Measurements from ENCODE around the gene RGS7BP.

The RGS7BP gene

DNA sequence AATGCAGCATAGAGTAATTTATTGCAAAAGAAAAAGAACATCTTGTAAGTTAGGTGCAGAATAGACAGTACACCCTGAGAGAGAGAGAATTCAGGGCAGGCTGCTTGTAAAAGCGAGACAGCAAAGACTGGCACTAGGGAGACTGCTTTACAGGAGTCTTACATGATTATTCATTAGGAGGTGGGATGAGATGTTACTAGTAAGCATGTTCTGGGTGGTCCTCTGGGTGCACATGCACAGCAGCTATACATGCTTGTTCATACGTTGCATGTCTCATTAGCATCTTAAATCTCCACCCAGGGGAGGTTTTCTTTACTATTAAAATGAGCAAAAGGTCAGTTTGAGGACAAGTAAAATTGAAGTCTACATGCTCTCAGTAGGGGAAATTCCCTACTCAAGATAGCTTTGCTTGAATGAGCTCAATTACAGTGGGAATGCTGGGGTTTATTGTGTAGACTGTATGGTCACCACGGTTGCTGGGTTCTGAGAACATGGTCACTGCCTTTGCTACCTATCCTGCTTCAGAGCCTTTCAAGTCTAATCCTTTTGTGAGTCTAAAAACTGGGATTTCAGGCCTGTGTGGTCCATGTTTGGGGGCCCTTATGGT is 60.6 kb downstream of the RGS7BP start:
- Histone ChIP-seq H3K27ac (ENCODE audit: low read length) (no peak overlapping the region), H3K4me1 (ENCODE audit: control insufficient read depth, low read depth, low read length) (no peaks in the 10 kb centered on the region), H3K4me3 (ENCODE audit: low read length) (no peak overlapping the region), H3K36me3 (ENCODE audit: control insufficient read depth, low read depth, low read length) (no peaks in the 10 kb centered on the region), H3K9me3 (ENCODE audit: control insufficient read depth, low read depth, low read length) (no peaks in the 10 kb centered on the region), H3K9ac (ENCODE audit: low read length) (no peak overlapping the region), H3K27me3 (ENCODE audit: control insufficient read depth, insufficient read depth, low read length) (no peaks in the 10 kb centered on the region)

DNA sequence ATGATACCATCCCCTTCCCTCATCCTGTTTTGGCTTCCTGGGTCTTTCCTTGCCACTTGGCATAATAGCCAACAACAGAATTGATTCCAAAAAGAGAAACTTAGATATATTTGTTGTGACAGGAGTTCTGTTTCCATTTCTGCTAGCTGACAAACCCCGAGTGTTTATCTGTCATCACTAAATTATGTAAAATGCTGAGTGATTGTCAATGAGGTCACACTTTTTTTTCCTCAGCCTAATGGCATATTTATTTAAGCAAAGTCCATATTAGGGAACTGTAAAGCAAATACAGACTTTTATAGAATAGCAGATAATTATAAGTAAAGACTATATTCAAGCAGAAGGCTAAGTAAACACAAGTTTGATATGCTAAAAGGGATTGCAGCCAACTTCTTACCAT is 64.0 kb downstream of the RGS7BP start:
- Histone ChIP-seq H3K27me3 (ENCODE audit: control insufficient read depth, insufficient read depth, low read length) (no peaks in the 10 kb centered on the region), H3K4me1 (ENCODE audit: control insufficient read depth, low read depth, low read length) (no peaks in the 10 kb centered on the region), H3K27ac (ENCODE audit: low read length) (no peak overlapping the region), H3K36me3 (ENCODE audit: control insufficient read depth, low read depth, low read length) (no peaks in the 10 kb centered on the region), H3K9ac (ENCODE audit: low read length) (no peak overlapping the region), H3K4me3 (ENCODE audit: low read length) (no peak overlapping the region), H3K9me3 (ENCODE audit: control insufficient read depth, low read depth, low read length) (no peaks in the 10 kb centered on the region)

DNA sequence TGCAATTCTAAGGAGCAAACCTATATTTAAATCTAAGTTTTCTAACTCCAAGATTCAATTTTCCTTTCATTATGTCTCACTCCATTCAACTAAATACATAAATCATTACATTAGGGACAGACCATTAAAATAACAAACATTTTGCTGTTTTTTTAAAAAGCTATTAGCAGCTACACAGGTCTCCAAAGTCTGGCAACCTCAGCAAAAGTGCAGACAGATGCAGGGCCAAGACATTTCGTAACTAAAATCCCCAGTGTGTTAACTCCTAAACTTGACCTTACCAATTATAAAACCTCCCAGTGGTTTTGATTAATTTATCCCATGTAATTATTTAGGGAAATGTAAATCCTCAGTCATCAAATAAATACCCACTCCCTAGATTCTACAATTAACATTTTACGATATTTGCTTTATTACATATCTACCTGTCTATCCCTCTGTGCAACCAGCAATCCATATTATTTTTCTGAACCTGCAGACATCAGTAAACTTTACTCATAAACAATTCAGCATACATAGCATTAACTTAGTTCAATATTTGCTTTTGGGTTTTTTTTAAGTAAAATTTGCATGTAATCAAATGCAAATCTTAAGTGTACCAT is 64.7 kb downstream of the RGS7BP start:
- H3K27me3 ChIP-seq (ENCODE audit: control insufficient read depth, insufficient read depth, low read length): no peaks in the 10 kb centered on the region

DNA sequence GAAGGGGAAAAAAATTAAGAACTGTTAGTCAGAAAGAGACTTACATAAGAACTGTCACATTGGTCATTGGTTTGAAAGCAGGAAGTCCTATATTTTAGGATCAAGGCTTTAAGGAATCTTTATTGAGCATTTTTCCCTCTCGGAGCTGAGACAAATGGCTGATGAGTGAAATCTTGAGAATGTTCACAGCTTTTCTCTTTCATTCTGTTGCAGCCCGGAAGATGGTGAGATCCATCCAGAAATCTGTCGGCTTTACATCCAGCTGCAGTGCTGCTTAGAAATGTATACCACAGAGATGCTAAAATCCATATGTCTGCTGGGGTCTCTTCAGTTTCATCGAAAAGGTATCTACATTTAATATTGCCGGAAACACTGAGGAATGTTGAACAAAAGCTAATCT is 69.7 kb downstream of the RGS7BP start:
- no peaks in the 10 kb centered on the region for H3K27me3 ChIP-seq (ENCODE audit: control insufficient read depth, insufficient read depth, low read length)
- H3K4me1 ChIP-seq (ENCODE audit: control insufficient read depth, low read depth, low read length): no peaks in the 10 kb centered on the region
- no peaks in the 10 kb centered on the region for H3K9me3 ChIP-seq (ENCODE audit: control insufficient read depth, low read depth, low read length)
- H3K4me3 ChIP-seq (ENCODE audit: low read length): no peak overlapping the region
- no peaks in the 10 kb centered on the region for H3K36me3 ChIP-seq (ENCODE audit: control insufficient read depth, low read depth, low read length)
- H3K9ac ChIP-seq (ENCODE audit: low read length): no peak overlapping the region
- no peak overlapping the region for H3K27ac ChIP-seq (ENCODE audit: low read length)

More for the DNA sequence above, 64.7 kb downstream of the RGS7BP start:
- Histone ChIP-seq H3K4me1 (ENCODE audit: control insufficient read depth, low read depth, low read length) (no peaks in the 10 kb centered on the region), H3K27ac (ENCODE audit: low read length) (no peak overlapping the region), H3K36me3 (ENCODE audit: control insufficient read depth, low read depth, low read length) (no peaks in the 10 kb centered on the region), H3K4me3 (ENCODE audit: low read length) (no peak overlapping the region), H3K9me3 (ENCODE audit: control insufficient read depth, low read depth, low read length) (no peaks in the 10 kb centered on the region), H3K9ac (ENCODE audit: low read length) (no peak overlapping the region)

DNA sequence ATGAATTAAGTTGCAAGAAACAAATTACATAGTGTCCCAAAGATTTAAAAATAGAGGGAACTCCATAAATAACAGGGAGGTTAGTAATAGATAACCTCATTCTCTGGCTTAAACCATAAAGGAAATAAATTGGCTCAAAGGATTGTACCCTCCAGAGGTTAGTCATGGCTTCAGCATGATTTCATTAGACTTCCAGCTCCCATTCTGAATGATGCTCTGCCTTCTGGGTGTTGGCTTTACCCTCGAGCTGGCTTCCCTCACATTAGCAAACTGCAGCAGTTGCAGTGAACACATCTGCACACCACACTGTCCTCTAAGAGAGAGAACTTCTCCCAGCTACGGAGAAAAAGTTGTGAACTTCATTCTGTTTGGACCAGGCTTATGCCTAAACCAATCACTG is 70.4 kb downstream of the RGS7BP start:
- Histone ChIP-seq H3K4me1 (ENCODE audit: control insufficient read depth, low read depth, low read length) (no peaks in the 10 kb centered on the region), H3K36me3 (ENCODE audit: control insufficient read depth, low read depth, low read length) (no peaks in the 10 kb centered on the region), H3K4me3 (ENCODE audit: low read length) (no peak overlapping the region), H3K27ac (ENCODE audit: low read length) (no peak overlapping the region), H3K27me3 (ENCODE audit: control insufficient read depth, insufficient read depth, low read length) (no peaks in the 10 kb centered on the region), H3K9ac (ENCODE audit: low read length) (no peak overlapping the region), H3K9me3 (ENCODE audit: control insufficient read depth, low read depth, low read length) (no peaks in the 10 kb centered on the region)

DNA sequence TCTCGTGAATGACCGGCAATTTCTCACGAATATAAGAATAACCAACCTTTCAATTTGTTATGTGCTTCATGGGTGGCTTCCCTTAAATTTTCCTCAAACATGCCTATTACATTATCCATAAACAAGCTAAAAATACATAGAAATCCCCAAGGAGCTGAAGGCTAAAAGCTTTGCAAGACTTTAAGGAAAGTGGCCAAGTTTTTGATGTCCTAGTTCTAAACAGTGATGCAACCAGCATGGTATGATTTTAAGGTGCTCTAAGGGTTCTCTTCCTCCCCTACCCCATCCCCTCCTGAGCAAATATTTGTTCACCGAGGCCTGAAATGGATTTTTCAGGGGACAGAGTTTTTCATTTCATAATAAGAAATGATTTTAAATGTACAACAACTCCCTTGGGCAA is 79.8 kb downstream of the RGS7BP start:
- Histone ChIP-seq H3K9ac (ENCODE audit: low read length) (no peak overlapping the region), H3K27me3 (ENCODE audit: control insufficient read depth, insufficient read depth, low read length) (no peaks in the 10 kb centered on the region), H3K27ac (ENCODE audit: low read length) (no peak overlapping the region), H3K4me1 (ENCODE audit: control insufficient read depth, low read depth, low read length) (no peaks in the 10 kb centered on the region), H3K4me3 (ENCODE audit: low read length) (no peak overlapping the region), H3K9me3 (ENCODE audit: control insufficient read depth, low read depth, low read length) (no peaks in the 10 kb centered on the region), H3K36me3 (ENCODE audit: control insufficient read depth, low read depth, low read length) (no peaks in the 10 kb centered on the region)

DNA sequence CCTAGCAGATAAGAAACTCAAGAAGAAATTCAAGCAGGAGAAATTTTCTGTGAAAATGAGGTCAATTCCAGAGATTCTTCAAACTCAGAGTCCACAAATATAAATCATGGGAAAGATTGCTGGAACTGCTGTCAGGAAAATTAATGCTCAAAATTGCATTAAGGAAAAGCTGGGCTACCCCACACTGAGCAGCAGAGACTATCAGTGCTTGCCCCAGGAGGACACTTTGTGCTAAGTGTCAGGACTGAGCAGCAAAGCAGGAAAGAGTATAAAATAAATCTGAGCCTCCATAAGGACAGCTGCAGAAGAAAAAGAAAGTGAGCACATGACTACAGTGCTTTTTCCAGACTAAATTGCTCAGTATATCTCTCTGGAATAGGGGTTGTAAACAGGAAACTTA is 81.6 kb downstream of the RGS7BP start:
- Histone ChIP-seq H3K9ac (ENCODE audit: low read length) (no peak overlapping the region), H3K27ac (ENCODE audit: low read length) (no peak overlapping the region), H3K4me1 (ENCODE audit: control insufficient read depth, low read depth, low read length) (no peaks in the 10 kb centered on the region), H3K27me3 (ENCODE audit: control insufficient read depth, insufficient read depth, low read length) (no peaks in the 10 kb centered on the region), H3K36me3 (ENCODE audit: control insufficient read depth, low read depth, low read length) (no peaks in the 10 kb centered on the region), H3K9me3 (ENCODE audit: control insufficient read depth, low read depth, low read length) (no peaks in the 10 kb centered on the region), H3K4me3 (ENCODE audit: low read length) (no peak overlapping the region)

DNA sequence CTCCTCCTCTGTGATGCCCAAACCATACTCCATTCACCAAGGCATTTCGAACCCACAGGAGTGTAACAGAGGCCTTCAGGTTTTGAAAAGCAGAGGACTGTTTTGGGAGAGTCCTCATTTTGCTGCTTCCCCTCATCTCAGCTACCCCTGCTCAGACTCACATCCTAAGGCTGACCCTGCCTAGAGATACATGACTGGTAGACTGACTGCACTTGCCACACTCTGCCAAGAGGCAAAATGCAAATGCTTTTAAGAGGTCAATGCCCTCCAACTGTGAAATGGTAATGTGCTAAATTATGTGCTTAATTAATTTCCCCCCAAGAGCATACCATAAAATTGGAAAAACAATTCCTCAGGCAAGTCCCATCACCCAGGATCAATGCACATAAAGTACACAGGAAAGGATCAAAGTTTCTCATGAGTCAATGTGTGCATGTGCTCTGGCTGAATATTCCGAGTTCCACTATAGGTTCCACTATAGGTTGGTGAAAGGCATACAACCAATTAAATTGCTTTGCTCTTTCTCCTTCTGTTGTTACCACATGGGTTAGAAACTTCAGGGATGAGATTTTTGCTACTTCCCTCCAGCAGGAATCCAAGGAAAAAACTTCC is 87.0 kb downstream of the RGS7BP start:
- Histone ChIP-seq H3K27ac (ENCODE audit: low read length) (no peak overlapping the region), H3K9me3 (ENCODE audit: control insufficient read depth, low read depth, low read length) (no peaks in the 10 kb centered on the region), H3K4me3 (ENCODE audit: low read length) (no peak overlapping the region), H3K9ac (ENCODE audit: low read length) (no peak overlapping the region), H3K36me3 (ENCODE audit: control insufficient read depth, low read depth, low read length) (no peaks in the 10 kb centered on the region), H3K4me1 (ENCODE audit: control insufficient read depth, low read depth, low read length) (peaks cover 12% of the 10 kb centered on the region), H3K27me3 (ENCODE audit: control insufficient read depth, insufficient read depth, low read length) (no peaks in the 10 kb centered on the region)

DNA sequence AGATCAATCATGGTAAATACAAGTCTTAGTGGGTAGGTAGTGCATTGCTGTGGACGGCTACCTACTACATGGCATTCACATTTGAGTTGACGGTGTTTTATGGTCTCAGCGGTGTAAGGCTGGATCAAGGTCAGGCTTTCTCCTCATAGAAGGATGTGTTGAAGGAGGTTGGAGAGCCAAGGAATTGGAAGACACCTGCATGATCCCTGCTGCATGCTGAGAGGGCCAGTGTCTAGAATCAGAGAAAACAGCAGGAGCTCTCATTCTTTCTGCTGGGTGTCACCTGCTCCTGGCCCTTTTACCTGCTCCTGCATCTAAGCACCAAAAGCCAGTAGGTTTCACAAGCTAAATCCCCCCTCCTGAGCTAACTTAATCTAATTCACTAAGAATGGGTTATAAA is 88.2 kb downstream of the RGS7BP start:
- H3K27ac ChIP-seq (ENCODE audit: low read length): no peak overlapping the region
- H3K9ac ChIP-seq (ENCODE audit: low read length): no peak overlapping the region
- no peaks in the 10 kb centered on the region for H3K9me3 ChIP-seq (ENCODE audit: control insufficient read depth, low read depth, low read length)
- H3K4me1 ChIP-seq (ENCODE audit: control insufficient read depth, low read depth, low read length): peaks cover 12% of the 10 kb centered on the region
- no peak overlapping the region for H3K4me3 ChIP-seq (ENCODE audit: low read length)
- H3K36me3 ChIP-seq (ENCODE audit: control insufficient read depth, low read depth, low read length): no peaks in the 10 kb centered on the region
- H3K27me3 ChIP-seq (ENCODE audit: control insufficient read depth, insufficient read depth, low read length): no peaks in the 10 kb centered on the region

DNA sequence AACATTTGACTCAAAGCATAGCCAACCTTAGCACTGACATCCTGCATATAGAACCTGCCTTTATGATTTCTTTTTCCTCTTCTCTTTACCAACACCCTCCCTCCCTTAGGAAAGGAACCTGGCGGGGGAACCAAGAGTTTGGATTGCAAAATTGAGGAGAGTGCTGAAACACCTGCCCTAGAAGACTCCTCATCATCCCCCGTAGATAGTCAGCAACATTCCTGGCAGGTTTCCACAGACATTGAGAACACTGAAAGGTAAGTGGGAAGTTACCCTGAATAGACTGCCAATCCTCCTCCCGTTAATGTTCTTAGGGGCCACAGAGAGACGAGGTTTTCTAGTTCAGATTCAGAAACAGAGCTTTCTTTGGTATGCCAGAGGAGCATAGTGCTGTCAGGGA is 88.8 kb downstream of the RGS7BP start:
- Histone ChIP-seq H3K4me3 (ENCODE audit: low read length) (no peak overlapping the region), H3K9me3 (ENCODE audit: control insufficient read depth, low read depth, low read length) (no peaks in the 10 kb centered on the region), H3K36me3 (ENCODE audit: control insufficient read depth, low read depth, low read length) (no peaks in the 10 kb centered on the region), H3K27ac (ENCODE audit: low read length) (no peak overlapping the region), H3K27me3 (ENCODE audit: control insufficient read depth, insufficient read depth, low read length) (no peaks in the 10 kb centered on the region), H3K9ac (ENCODE audit: low read length) (no peak overlapping the region), H3K4me1 (ENCODE audit: control insufficient read depth, low read depth, low read length) (peaks cover 12% of the 10 kb centered on the region)

DNA sequence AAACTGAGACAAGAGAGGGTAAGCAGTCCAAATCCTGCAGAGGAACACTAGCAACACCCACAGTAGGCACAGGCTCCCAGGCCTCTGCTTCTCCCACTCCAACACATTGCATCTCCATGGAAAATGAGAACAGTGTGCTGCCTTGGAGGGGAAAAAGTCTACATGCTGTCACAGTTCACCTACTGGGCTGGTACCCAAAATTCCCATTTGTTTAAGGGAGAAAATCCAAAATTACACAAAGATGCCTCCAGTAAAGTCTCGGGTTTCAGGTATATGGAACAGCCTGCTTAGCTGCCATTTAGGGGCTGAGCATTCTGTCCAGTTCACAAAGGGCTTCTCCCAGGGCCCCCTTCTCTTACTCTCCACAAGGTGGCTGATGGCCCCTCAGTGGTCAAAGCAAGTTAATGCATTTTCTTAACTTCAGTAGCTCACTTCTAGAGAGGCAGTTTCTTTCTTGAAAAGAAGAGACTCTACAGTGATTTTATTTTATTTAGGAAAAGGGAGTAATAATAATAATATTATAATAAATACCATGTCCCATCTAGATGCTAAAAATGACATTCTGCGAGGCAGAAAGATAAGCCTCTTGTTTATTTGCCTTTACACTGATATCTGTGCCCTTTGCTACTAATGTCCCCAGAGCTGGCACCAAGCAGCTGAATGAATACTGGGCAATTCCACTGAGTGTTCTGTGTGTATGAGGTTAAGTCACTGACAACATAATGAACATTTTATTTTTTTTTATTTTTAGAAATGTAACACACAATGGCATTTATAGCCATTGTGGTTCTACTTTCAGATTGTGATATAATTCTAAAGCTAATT is 89.4 kb downstream of the RGS7BP start:
- H3K9ac ChIP-seq (ENCODE audit: low read length): no peak overlapping the region
- no peak overlapping the region for H3K27ac ChIP-seq (ENCODE audit: low read length)
- H3K4me3 ChIP-seq (ENCODE audit: low read length): no peak overlapping the region
- no peaks in the 10 kb centered on the region for H3K36me3 ChIP-seq (ENCODE audit: control insufficient read depth, low read depth, low read length)
- peaks cover 12% of the 10 kb centered on the region for H3K4me1 ChIP-seq (ENCODE audit: control insufficient read depth, low read depth, low read length)
- H3K27me3 ChIP-seq (ENCODE audit: control insufficient read depth, insufficient read depth, low read length): no peaks in the 10 kb centered on the region
- H3K9me3 ChIP-seq (ENCODE audit: control insufficient read depth, low read depth, low read length): no peaks in the 10 kb centered on the region
